ENCODE data around the gene SMPX.

Gene SMPX

DNA sequence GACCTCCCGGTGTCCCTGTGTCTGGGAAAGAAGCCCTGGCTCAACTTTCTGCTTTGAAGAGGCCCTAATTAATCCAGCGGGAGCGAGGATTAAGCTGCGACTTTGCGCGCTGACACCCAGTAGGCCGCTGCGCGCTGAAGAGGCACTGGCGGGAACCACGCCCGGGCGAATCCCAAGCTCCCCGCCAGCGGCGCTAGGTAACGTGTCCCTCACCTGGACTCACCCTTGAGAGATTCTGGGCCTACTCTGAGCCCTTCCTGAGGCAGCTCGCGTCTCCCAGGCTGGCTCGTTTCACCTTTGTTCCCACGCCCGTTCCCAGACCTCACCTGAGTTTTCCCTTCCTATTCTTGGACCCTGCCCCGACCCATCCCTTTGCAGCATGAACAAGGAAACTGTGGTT is 99.2 kb downstream of the SMPX start:
- H4K20me1 ChIP-seq (ENCODE audit: control insufficient read depth, insufficient read depth, low read depth, low read length) = no peaks in the 10 kb centered on the region
- H3K27me3 ChIP-seq (ENCODE audit: control insufficient read depth, low read length) = no peaks in the 10 kb centered on the region
- H3K9me2 ChIP-seq (replicated peaks; ENCODE audit: control insufficient read depth, low read length) = no peaks in the 10 kb centered on the region
- H3K4me1 ChIP-seq (ENCODE audit: control insufficient read depth, low read length) = no peaks in the 10 kb centered on the region
- no peaks in the 10 kb centered on the region for H3K9me3 ChIP-seq (ENCODE audit: control insufficient read depth, insufficient read depth, low read length)
- no peaks in the 10 kb centered on the region for H3K79me2 ChIP-seq (ENCODE audit: control insufficient read depth, low read length)
- no peak overlapping the region for H3K4me3 ChIP-seq (ENCODE audit: low read length)
- TF ChIP-seq CTCF (IDR thresholded peaks at IDR 0.05; ENCODE audit: low read depth, low read length, poor library complexity, severe bottlenecking) (no peak), EZH2phosphoT487 (IDR thresholded peaks at IDR 0.05; ENCODE audit: borderline replicate concordance, low read length) (no peak)
- no peaks in the 10 kb centered on the region for H3F3A ChIP-seq (ENCODE audit: control insufficient read depth, insufficient read depth)
- no peak overlapping the region for H3K4me2 ChIP-seq (ENCODE audit: low read length)
- H3K27ac ChIP-seq (ENCODE audit: low read depth, low read length) = no peak overlapping the region
- no peaks in the 10 kb centered on the region for H3K36me3 ChIP-seq (ENCODE audit: control insufficient read depth, low read length)

- H3K79me2 ChIP-seq (ENCODE audit: control insufficient read depth, low read length) = no peaks in the 10 kb centered on the region
- no peaks in the 10 kb centered on the region for H4K20me1 ChIP-seq (ENCODE audit: control insufficient read depth, insufficient read depth, low read depth, low read length)
- H3F3A ChIP-seq (ENCODE audit: control insufficient read depth, insufficient read depth) = no peaks in the 10 kb centered on the region
- no peaks in the 10 kb centered on the region for H3K36me3 ChIP-seq (ENCODE audit: control insufficient read depth, low read length)
- no peaks in the 10 kb centered on the region for H3K27me3 ChIP-seq (ENCODE audit: control insufficient read depth, low read length)
- no peak for TF ChIP-seq CTCF (IDR thresholded peaks at IDR 0.05; ENCODE audit: low read depth, low read length, poor library complexity, severe bottlenecking)
- no peak for TF ChIP-seq EZH2phosphoT487 (IDR thresholded peaks at IDR 0.05; ENCODE audit: borderline replicate concordance, low read length)
- H3K4me2 ChIP-seq (ENCODE audit: low read length) = no peak within 1 kb of the TSS
- no peaks in the 10 kb centered on the region for H3K4me1 ChIP-seq (ENCODE audit: control insufficient read depth, low read length)
- H3K9me2 ChIP-seq (replicated peaks; ENCODE audit: control insufficient read depth, low read length) = no peaks in the 10 kb centered on the region
- H3K9me3 ChIP-seq (ENCODE audit: control insufficient read depth, insufficient read depth, low read length) = no peaks in the 10 kb centered on the region
- no peak within 1 kb of the TSS for H3K27ac ChIP-seq (ENCODE audit: low read depth, low read length)
- no peak within 1 kb of the TSS for H3K4me3 ChIP-seq (ENCODE audit: low read length)
Observed at GRCh38 chrX:21658152-21658737, 99.7 kb downstream of the SMPX start, which contains the start of gene KLHL34. Gene KLHL34 (minus strand): TSS chrX:21658330. CDS start chrX:21657788, 542 bp downstream.

GRCh38 chrX:21657318-21658151 is 100.4 kb downstream of the SMPX start:
- TF ChIP-seq EZH2phosphoT487 (IDR thresholded peaks at IDR 0.05; ENCODE audit: borderline replicate concordance, low read length) (no peak), CTCF (IDR thresholded peaks at IDR 0.05; ENCODE audit: low read depth, low read length, poor library complexity, severe bottlenecking) (no peak)
- H4K20me1 ChIP-seq (ENCODE audit: control insufficient read depth, insufficient read depth, low read depth, low read length) = no peaks in the 10 kb centered on the region
- H3K4me1 ChIP-seq (ENCODE audit: control insufficient read depth, low read length) = no peaks in the 10 kb centered on the region
- H3K36me3 ChIP-seq (ENCODE audit: control insufficient read depth, low read length) = no peaks in the 10 kb centered on the region
- no peaks in the 10 kb centered on the region for H3K27me3 ChIP-seq (ENCODE audit: control insufficient read depth, low read length)
- H3K4me2 ChIP-seq (ENCODE audit: low read length) = no peak overlapping the region
- H3F3A ChIP-seq (ENCODE audit: control insufficient read depth, insufficient read depth) = no peaks in the 10 kb centered on the region
- no peaks in the 10 kb centered on the region for H3K9me3 ChIP-seq (ENCODE audit: control insufficient read depth, insufficient read depth, low read length)
- no peak overlapping the region for H3K27ac ChIP-seq (ENCODE audit: low read depth, low read length)
- no peaks in the 10 kb centered on the region for H3K79me2 ChIP-seq (ENCODE audit: control insufficient read depth, low read length)
- H3K4me3 ChIP-seq (ENCODE audit: low read length) = no peak overlapping the region
- no peaks in the 10 kb centered on the region for H3K9me2 ChIP-seq (replicated peaks; ENCODE audit: control insufficient read depth, low read length)
